ENCODE data around the gene TPCN2.

TPCN2 gene

GRCh38 chr11:69010964-69011623 lies 37.6 kb upstream of the TPCN2 start:
- no peak for TF ChIP-seq CTCF (IDR thresholded peaks at IDR 0.05; ENCODE audit: extremely low read depth, insufficient read depth, missing control alignments)
- in situ Hi-C loops (cut with MboI; ENCODE audit: low pct_unique_long_range_greater_than_20kb, low sequenced_read_pairs, unreplicated experiment): no loop called here
- DNase-seq (ENCODE audit: low spot score): peak; percentile 59

GRCh38 chr11:69011624-69012091 lies 37.1 kb upstream of the TPCN2 start:
- in situ Hi-C loops (cut with MboI; ENCODE audit: low pct_unique_long_range_greater_than_20kb, low sequenced_read_pairs, unreplicated experiment): no loop called here
- DNase-seq (ENCODE audit: low spot score): no peak
- no peak for TF ChIP-seq CTCF (IDR thresholded peaks at IDR 0.05; ENCODE audit: extremely low read depth, insufficient read depth, missing control alignments)

- in situ Hi-C loops (cut with MboI; ENCODE audit: low pct_unique_long_range_greater_than_20kb, low sequenced_read_pairs, unreplicated experiment): no loop called here
- no peak for DNase-seq (ENCODE audit: low spot score)
- TF ChIP-seq CTCF (IDR thresholded peaks at IDR 0.05; ENCODE audit: extremely low read depth, insufficient read depth, missing control alignments): no peak
These were observed 36.4 kb upstream of the TPCN2 start for GRCh38 chr11:69012092-69013008.

GRCh38 chr11:69013009-69013951 lies 35.5 kb upstream of the TPCN2 start, which contains the start of gene MRGPRF:
Gene MRGPRF, minus strand, starts transcription at chr11:69013246. Its CDS starts 3,345 bp downstream, at chr11:69009901.
- peak; percentile 39 for DNase-seq (ENCODE audit: low spot score)
- no peak for TF ChIP-seq CTCF (IDR thresholded peaks at IDR 0.05; ENCODE audit: extremely low read depth, insufficient read depth, missing control alignments)

GRCh38 chr11:69014084-69014851 lies 34.5 kb upstream of the TPCN2 start:
- TF ChIP-seq CTCF (IDR thresholded peaks at IDR 0.05; ENCODE audit: extremely low read depth, insufficient read depth, missing control alignments): no peak
- in situ Hi-C loops (cut with MboI; ENCODE audit: low pct_unique_long_range_greater_than_20kb, low sequenced_read_pairs, unreplicated experiment): no loop called here
- DNase-seq (ENCODE audit: low spot score): no peak

More at GRCh38 chr11:69013009-69013951, 35.5 kb upstream of the TPCN2 start, which contains the start of gene MRGPRF:
- in situ Hi-C loops (cut with MboI; ENCODE audit: low pct_unique_long_range_greater_than_20kb, low sequenced_read_pairs, unreplicated experiment): no loop called here

All from GM13977 (cell line).